HepG2 (cell line): Measurements from ENCODE around the gene CYP2W1. TPM values are rescaled to one million over a fixed set of nuclear protein-coding genes. Genes with fewer than 3 reads are reported as not detected.

ENCODE experiments used
- ATF7 ChIP-seq, 2 experiments: fragments of 450-650 bp in 1 of 2; sonication (generic) in 1 of 2; formaldehyde crosslinking in 1 of 2; IDR thresholded peaks; 2 replicates each; pipeline versions ENCODE4 v1.4.0 to v1.6.1; 2016 to 2020; ENCODE audit warnings: antibody characterized with exemption in 1 of 2, mild to moderate bottlenecking in 1 of 2, missing genetic modification reagents in 1 of 2
- CHD4 ChIP-seq: fragments of 200-600 bp; sonication (generic); IDR thresholded peaks from 2 replicates; pipeline ENCODE4 v1.7.0; 2017; ENCODE audit warnings: mild to moderate bottlenecking, low read length, borderline replicate concordance
- GATAD2A ChIP-seq: IDR thresholded peaks from 2 replicates; pipeline ENCODE4 v1.6.1; 2016
- HBP1 ChIP-seq: IDR thresholded peaks from 2 replicates; pipeline ENCODE4 v1.6.1; 2016; ENCODE audit warnings: low read depth, control low read depth
- HDAC2 ChIP-seq: sonication (generic); formaldehyde crosslinking; IDR thresholded peaks from 2 replicates; pipeline ENCODE4 v1.4.0; 2020; ENCODE audit warnings: missing genetic modification reagents
- HMG20B ChIP-seq: conservative IDR thresholded peaks from 2 replicates; pipeline ENCODE4 v1.6.1; 2016; ENCODE audit warnings: missing genetic modification reagents, missing compliant biosample characterization
- MXD3 ChIP-seq: IDR thresholded peaks from 2 replicates; pipeline ENCODE4 v1.6.1; 2016; ENCODE audit warnings: mild to moderate bottlenecking, missing biosample characterization, missing genetic modification reagents
- NCOA5 ChIP-seq: sonication (generic); formaldehyde crosslinking; IDR thresholded peaks from 2 replicates; pipeline ENCODE4 v1.4.0; 2020; ENCODE audit warnings: missing genetic modification reagents
- PRDM15 ChIP-seq: sonication (generic); formaldehyde crosslinking; IDR thresholded peaks from 2 replicates; pipeline ENCODE4 v1.4.0; 2020; ENCODE audit warnings: missing genetic modification reagents
- RARA ChIP-seq: IDR thresholded peaks from 2 replicates; pipeline ENCODE4 v1.6.1; 2016; ENCODE audit warnings: missing genetic modification reagents, missing compliant biosample characterization
- SMARCE1 ChIP-seq: fragments of 450-650 bp; IDR thresholded peaks from 2 replicates; pipeline ENCODE4 v1.6.1; 2017; ENCODE audit warnings: borderline replicate concordance
- SMC3 ChIP-seq: IDR thresholded peaks from 2 replicates; pipeline ENCODE4 v1.6.1; 2011; ENCODE audit warnings: low read length, improper control_type of control experiment
- TFE3 ChIP-seq: IDR thresholded peaks from 2 replicates; pipeline ENCODE4 v1.6.1; 2016
- XRCC5 ChIP-seq: fragments of 200-400 bp; formaldehyde crosslinking; optimal IDR thresholded peaks from 2 replicates; pipeline ENCODE3; 2017; ENCODE audit warnings: mild to moderate bottlenecking, low read length
- ZMAT3 ChIP-seq: sonication (generic); formaldehyde crosslinking; conservative IDR thresholded peaks from 2 replicates; pipeline ENCODE4 v1.7.0; 2021; ENCODE audit warnings: missing genetic modification reagents
- ZNF264 ChIP-seq: sonication (generic); formaldehyde crosslinking; IDR thresholded peaks from 2 replicates; pipeline ENCODE4 v1.4.0; 2020; ENCODE audit warnings: missing genetic modification reagents
- ZNF281 ChIP-seq: sonication (generic); formaldehyde crosslinking; IDR thresholded peaks from 2 replicates; pipeline ENCODE4 v1.4.0; 2020; ENCODE audit warnings: missing genetic modification reagents, borderline replicate concordance
- ZNF33B ChIP-seq: sonication (generic); formaldehyde crosslinking; IDR thresholded peaks from 2 replicates; pipeline ENCODE4 v1.5.1; 2020; ENCODE audit warnings: mild to moderate bottlenecking, missing genetic modification reagents
- ZNF7 ChIP-seq: IDR thresholded peaks from 2 replicates; pipeline ENCODE4 v1.6.1; 2016; ENCODE audit warnings: missing biosample characterization, missing genetic modification reagents
- ZNF878 ChIP-seq: sonication (generic); formaldehyde crosslinking; IDR thresholded peaks from 2 replicates; pipeline ENCODE4 v1.8.1; 2023; ENCODE audit warnings: mild to moderate bottlenecking, missing genetic modification reagents, moderate library complexity
- polyA plus RNA-seq, 8 experiments: library from polyadenylated mRNA; depleted of rRNA in 3 of 8; stranded (reverse) in 7 of 8; unstranded in 1 of 8; fragments of >200 nt; fragmentation: Illumina TruSeq in 4 of 8; extraction: Trizol in 4 of 8; gene quantifications; 2 replicates each; pipeline versions ENCODE4 v1.2.1 to v1.2.3, GENCODE V29; 2011 to 2016; ENCODE audit warnings: low read depth in 4 of 8, missing spikeins in 1 of 8, mixed read lengths in 1 of 8; ENCODE audit not compliant: insufficient read depth in 1 of 8
- total RNA-seq, 5 experiments: library from RNA; depleted of rRNA; stranded (reverse); fragments of >200 nt; fragmentation: Illumina TruSeq; extraction: Trizol; gene quantifications; 2 replicates each; pipeline ENCODE4 v1.2.3, GENCODE V29; 2016; ENCODE audit warnings: low read depth in 1 of 5

CYP2W1 gene
- total and polyA plus RNA-seq, 2 of the 13 experiments (the other 11 are each of a cell fraction or from before 2014, with no cell fraction given), result 19.5 to 31.7 TPM

- TF ChIP-seq RARA (0 out of 2 replicates have a peak, but pooled peaks have one; percentile 32), ATF7 (IDR thresholded peaks at IDR 0.05) (no peak), ATF7 (CRISPR knock-in tag; IDR thresholded peaks at IDR 0.05) (0 out of 2 replicates have a peak, but pooled peaks have one; percentile 17), ZNF264 (CRISPR knock-in tag) (no peak), SMC3 (no peak), TFE3 (CRISPR knock-in tag) (no peak), HDAC2 (no peak; the same call in 1 of the 2 replicates), HBP1 (CRISPR knock-in tag) (no peak; the same call in 1 of the 2 replicates), ZNF33B (CRISPR knock-in tag) (no peak), SMARCE1 (no peak), HMG20B (CRISPR knock-in tag) (peak; percentile 40; the same call in 1 of the 2 replicates), CHD4 (peak; percentile 87), ZNF7 (no peak), GATAD2A (CRISPR knock-in tag) (no peak), PRDM15 (CRISPR knock-in tag) (no peak), ZMAT3 (CRISPR knock-in tag) (no peak; the same call in 1 of the 2 replicates), XRCC5 (no peak), NCOA5 (no peak), MXD3 (0 out of 2 replicates have a peak, but pooled peaks have one; percentile 6), ZNF281 (CRISPR knock-in tag) (peak; percentile 46; the same call in 1 of the 2 replicates), ZNF878 (CRISPR knock-in tag) (no peak)
These were observed 6.1 kb upstream of the CYP2W1 start (continued) for GRCh38 chr7:976901-977325.
